ENCODE data around the gene SRR.
"Not testable (repeated sequence)": the region's sequence is repeated elsewhere in the genome, so short reads cannot be mapped to it uniquely, and the experiment has no call there.

Gene SRR

DNA sequence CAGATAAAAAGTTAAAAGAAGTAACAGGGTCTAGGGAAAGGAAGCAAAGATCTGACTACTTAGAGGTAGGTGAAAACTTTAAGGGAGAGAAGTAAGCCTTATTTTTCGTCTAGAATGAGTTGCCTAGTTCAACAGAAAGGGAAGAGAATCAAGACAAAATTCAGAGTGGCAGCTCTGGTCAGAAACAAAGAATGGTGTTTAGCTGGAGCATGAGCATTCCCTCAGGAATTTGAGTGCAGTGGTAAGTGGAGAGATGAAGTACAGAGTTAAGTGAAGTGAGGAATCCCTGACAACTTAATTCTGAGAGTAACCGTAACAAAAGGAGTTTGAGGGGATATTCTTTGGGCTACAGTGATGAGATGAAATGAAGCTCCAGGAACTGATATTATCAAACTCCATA lies 11.7 kb upstream of the SRR start:
- FAIRE-seq, result no peak

DNA sequence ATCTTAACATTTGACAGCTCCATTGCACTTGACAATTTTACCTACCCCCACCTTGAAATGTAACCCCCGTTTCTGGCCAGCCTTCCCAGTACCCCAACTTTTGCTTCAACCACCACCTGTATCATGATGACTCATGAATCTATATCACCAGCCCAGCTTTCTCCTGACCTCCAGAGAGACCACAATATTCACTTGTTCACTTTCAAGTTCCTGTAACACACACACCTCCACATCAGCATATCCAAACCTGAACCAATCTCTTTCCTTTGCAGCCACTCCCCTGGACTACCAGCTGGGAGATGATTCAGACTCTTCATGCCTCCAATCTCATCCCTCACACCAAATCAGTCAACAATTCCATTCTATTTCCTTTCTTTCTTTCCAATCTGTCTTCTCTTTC lies 8.2 kb upstream of the SRR start:
- FAIRE-seq, result no peak

DNA sequence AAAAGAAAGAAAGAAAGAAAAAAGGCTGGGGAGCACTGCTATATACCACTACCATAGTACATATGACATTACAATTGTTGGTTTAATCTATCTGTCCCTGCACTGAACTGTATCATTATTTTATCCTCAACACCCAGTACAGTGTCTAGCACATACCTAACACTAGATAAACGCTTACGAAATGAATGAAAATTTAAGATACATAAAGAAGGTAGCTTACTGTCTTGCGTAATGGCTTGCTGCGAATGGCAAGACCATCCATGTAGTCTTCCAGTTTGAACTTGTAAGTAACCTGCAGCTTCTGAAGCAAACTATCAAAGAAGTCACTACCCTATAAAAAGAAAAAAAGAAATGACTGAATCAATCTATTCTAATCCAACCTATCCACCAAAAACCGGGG lies 6.7 kb upstream of the SRR start:
- no peak for FAIRE-seq

DNA sequence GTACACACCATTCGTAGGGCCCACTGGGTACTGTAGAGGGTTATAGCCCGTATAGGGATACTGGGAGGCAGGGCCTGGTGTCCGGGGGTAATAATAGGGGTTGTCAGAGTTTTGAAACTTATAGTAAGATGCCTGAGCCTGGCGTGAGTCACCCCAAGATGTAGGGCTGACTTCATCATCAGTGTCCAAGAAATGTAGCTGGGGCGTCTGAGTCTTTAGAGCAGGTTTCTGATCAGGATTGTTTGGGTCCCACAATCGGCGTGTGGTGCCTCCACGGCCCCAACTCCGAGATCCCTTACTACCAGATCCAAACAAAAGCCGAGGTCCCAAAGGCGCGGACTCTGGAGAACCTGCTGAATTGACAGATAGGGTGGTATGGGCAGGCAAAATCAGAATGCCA lies 4.6 kb upstream of the SRR start:
- FAIRE-seq, result no peak

DNA sequence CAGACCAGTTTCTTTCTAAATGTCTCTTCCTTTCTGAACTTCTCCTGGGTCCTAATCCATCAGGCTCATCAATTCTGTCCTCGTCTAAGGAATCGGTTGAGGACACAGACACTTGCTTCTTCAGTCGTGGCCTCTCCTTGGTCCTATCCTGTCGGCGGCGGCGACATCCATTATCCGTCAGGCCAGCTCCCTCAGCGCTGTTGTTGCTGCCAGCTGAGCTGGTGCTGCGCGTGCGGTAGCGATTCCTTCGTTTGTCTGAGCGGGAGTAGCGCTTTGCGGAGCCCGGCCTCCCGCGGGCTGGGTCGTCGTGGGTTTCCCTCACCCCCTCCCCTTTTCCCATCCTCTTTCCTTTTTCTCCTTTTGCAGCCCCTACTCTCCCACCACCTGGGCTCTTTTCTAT lies 4.0 kb upstream of the SRR start:
- FAIRE-seq, result no peak

DNA sequence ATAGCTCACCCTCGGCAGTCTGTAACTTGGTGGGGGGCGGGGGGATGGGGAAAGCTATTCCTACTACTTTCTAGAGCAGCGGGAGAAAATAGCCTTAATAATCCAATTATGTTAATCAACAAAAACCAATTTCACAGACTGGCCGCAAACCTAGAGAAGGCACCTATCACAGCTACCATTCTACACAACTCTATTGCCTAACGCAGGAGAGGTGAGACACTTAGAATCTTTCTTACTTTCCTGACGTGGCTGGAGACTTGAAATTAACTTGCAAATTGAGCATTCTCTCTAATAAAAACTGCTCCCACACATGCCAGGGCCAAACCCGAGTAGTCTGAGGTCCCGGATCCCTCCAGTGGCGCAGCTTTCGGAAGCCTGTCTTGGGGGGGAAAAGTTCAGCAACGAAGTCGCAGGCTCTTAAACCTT lies 959 bp upstream of the SRR start:
- no peak for FAIRE-seq

DNA sequence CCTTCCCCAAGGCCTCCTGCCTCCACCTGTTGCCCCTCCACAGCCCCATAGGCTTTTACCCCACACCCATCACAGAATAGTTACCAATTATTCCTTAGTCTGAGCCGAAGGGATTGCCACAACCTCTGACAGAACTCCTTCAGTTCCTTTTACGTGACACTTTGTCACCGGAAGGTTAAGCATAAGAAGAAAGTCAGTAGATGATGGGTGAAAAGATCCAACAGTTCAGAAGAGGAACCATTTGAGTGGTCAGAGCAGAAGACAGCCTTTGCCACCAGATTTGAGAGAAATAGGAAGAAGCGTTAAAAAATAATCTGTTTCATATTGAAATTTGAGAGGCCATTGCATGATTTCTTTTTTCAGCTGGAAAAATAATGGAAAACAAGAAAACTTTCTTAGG lies 1.2 kb downstream of the SRR start:
- no peak for FAIRE-seq

DNA sequence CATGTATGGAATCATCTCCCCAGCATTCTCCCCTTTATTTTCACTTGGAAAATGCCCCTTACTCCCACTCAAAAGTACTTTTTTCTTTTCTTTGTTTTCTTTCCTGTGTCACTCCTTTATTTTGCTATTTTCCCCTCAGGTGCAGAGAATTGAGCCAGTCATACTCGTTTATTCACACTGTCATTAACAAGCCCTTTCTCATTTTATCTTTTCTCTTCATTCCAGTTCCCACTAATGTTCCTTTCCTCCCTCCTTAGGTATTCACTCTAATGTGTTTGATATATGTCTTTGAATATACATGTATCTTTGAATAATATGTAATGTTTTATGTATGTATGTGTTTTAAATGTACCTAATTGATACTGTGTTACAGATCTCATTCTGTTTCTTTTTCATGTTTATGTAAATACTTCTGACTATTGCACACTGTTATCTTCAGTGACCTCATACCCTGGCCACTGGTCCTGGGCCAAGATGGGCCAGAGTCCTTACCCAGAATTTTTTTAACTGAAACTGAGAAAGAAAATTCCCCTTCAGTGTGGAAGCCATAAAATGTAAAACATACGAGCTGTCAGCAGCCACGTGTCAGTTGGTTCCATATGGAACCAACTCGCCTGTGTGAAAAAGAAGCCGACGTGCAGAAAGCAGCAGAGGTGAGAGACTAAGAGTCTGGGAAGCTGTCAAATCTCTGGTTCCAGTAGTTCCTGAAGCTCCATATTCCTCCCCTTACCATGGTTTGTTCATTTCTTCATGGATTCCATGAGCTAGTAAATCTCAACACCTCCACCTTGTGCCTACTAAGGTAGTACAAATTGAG lies 5.8 kb downstream of the SRR start:
- no peak for FAIRE-seq

DNA sequence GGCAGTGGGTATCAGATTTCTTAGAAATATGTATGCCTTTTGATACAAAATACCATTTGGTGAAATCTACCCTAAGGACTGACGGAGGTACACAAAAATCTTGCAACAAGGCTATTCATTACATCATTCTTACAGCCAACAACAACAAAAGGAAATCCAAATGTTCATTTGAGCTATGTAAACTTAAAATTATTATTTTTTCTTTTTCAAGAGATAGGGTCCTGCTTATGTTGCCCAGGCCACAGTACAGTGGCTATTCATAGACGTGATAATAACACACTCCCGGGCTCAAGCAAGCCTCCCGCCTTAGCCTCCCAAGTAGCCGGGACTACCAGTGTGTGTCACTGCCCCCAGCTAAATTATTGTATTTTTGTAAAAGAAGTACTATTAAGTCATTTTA lies 9.0 kb downstream of the SRR start:
- no peak for FAIRE-seq

DNA sequence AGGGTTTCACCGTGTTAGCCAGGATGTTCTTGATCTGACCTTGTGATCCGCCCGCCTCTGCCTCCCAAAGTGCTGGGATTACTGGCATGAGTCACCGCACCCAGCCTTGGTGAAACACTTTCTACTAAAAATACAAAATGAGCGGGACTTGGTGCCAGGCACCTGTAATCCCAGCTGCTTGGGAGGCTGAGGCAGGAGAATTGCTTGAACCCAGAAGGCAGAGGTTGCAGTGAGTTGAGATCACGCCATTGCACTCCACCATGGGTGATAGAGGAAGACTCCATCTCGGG lies 13.1 kb downstream of the SRR start:
- not testable (repeated sequence) for FAIRE-seq

DNA sequence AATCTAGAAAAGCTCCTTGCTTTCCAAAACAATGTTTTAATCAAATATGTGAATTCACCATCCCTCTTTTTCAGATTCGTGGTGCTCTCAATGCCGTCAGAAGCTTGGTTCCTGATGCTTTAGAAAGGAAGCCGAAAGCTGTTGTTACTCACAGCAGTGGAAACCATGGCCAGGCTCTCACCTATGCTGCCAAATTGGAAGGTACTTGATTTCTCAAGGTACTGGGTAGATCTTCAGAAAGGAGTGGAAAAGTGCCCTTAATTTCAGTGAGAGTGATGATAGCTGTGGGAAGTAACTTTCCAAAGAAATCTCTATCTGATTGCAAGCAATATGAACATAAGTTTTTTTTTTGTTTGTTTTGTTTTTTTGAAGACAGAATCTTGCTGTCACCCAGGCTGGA lies 14.0 kb downstream of the SRR start:
- FAIRE-seq, result no peak

DNA sequence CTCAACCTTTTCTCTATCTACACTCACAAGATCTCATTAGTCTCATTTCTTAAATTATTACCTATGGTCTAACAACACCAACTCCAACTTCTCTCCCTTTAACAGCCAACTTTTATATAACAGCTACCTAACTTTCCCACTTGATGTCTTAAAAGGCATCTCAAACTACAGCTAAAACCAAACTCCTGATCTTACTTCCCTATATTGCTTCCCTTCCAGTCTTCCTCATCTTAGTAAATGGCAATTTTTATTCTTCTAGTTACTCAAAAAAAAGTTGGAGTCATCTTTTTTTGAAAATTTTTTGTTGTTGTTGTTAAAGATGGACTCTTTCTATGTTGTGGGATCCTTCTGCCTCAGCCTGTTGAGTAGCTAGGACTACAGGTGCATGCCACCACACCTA lies 15.3 kb downstream of the SRR start:
- no peak for FAIRE-seq

DNA sequence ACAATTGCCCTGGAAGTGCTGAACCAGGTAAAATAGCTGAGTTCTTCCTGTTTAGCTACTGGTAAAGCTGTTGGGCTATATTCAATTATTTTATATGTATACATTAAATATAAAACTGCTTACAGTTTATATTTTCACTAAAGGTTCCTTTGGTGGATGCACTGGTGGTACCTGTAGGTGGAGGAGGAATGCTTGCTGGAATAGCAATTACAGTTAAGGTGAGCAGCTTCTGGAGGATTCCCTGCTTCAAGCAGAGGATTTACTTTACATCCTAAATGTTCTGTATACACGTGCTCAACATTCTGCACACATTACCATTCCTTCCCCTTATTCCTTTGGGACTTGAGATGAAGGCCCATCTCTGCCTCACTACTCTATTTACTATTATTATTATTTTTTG lies 17.6 kb downstream of the SRR start:
- FAIRE-seq, result no peak

DNA sequence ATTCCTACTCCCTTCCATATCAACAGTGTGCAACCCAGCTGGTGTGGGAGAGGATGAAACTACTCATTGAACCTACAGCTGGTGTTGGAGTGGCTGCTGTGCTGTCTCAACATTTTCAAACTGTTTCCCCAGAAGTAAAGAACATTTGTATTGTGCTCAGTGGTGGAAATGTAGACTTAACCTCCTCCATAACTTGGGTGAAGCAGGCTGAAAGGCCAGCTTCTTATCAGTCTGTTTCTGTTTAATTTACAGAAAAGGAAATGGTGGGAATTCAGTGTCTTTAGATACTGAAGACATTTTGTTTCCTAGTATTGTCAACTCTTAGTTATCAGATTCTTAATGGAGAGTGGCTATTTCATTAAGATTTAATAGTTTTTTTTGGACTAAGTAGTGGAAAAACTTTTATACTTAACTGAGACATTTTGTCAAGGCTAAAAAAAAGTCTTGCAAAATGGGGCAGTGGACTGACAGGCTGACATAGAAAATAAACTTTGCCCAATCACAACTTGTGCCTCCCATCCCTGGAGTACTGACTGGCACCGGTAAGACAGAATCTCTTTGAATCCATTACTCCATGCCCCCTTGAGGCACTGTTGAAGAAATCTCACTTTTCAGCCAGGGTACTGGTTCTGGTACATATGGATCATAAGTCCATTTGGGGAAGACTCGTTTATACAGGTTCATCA lies 20.0 kb downstream of the SRR start:
- FAIRE-seq, result no peak

DNA sequence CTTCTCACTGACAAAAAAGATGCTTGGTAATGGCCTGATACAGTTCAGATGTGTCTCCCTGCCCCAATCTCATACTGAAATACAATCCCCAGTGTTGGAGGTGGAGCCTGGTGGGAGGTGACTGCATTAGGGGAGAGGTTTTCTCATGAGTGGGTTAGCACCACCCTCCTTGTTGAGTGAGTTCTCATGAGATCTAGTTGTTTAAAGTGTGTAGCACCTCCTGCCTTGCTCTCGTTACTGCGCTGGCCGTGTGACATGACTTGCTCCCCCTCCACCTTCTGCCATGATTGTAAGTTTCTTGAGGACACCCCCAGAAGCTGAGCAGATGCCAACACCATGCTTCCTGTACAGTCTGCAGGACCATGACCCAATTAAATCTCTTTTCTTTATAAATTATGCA lies 27.6 kb downstream of the SRR start:
- FAIRE-seq, result no peak

DNA sequence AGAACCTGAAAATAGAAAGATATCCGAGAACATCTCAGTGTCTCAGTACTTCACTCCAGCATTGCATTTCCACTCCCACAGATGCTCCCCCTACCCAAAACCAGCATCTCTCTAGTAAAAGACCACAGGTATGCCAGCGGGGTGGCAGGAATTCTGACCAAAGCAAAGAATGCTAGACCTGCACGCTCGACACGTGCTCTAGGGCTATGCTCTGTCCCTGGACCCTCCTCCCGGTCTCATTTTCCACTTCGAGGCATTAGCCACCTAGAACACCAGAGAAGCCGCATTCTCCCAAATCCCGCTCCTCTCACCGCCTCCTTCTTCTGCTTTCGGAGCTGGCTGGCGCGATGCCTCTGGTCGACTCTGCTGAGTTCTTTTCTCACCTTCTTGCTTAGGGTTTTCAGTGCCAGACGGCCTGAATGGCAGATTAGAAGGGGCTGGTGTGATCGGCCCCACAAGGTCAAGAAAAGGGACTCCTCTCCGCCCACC lies 32.0 kb downstream of the SRR start:
- FAIRE-seq, result no peak

DNA sequence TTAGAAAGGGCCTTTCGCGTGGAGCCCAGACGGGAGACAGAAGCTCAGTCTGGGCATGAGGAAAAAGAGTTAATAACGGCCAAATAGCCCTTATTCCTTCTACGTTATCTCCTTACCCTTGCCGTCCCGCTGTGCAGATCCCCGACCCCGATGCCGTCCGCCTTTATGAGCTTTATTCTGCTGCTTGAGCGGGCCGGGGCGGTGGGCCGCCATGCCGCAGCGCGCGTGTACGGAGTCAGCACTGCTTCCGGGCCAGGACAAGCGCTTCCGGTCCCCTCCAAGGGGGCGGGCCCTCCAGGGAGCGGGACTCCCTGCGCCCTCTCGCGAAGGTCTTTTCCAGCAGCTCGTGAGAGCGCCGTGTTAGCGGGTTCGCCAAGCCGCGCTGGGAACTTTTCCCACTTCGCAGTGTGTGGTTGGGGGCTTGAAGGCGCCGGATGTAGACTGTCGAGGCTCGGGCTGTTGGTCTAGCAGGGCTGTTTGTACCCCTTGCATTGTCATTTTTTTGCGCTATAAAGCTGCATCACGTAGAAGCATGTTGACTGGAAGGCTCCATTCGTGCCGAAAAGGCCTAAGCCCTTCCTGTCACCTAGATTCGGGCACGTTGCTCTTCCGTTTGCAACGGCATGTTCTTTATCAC lies 32.6 kb downstream of the SRR start, which contains the start of gene TSR1:
TSR1 (minus strand) TSS at position 243 of the 637 bp plus-strand sequence; CDS start at position 213, 30 bp downstream.
- FAIRE-seq, result no peak

DNA sequence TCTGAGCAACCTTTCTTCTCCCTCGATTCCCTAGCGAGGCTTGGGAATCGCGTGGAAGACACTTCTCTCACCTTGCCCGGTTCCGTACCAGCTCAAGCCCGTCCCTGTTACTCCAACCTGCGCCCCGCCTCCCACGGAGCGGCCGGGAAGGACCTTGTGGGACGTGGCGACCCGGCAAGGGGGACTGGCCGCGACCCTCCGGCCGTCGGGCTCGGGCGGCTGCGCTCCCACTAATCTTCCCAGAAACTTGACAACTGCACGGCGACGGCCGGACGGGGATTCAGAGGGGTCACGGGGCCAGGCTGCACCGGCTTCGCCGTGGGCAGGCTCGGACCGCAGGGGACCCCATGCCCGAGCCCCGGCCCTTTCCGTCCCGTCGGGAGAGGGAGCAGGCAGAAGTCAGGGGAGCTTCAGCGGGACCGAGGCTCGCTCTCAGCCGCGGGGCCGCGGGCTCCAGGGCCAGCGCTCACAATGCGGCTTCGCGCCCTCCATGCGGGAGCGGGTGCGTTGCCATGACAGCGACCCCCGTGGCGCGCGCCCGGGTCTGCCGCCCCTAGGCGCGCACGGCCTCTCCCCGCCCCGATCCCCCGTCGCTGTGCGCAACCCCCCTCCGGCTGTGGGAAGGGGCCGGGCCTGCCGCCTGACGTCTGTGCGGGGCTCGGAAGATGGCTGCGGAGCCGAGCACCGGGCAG lies 33.2 kb downstream of the SRR start, which contains the start of gene SGSM2:
SGSM2 (plus strand) TSS at position 650 of the 692 bp plus-strand sequence. CDS start 188 bp downstream, outside the sequence.
- FAIRE-seq, result no peak

DNA sequence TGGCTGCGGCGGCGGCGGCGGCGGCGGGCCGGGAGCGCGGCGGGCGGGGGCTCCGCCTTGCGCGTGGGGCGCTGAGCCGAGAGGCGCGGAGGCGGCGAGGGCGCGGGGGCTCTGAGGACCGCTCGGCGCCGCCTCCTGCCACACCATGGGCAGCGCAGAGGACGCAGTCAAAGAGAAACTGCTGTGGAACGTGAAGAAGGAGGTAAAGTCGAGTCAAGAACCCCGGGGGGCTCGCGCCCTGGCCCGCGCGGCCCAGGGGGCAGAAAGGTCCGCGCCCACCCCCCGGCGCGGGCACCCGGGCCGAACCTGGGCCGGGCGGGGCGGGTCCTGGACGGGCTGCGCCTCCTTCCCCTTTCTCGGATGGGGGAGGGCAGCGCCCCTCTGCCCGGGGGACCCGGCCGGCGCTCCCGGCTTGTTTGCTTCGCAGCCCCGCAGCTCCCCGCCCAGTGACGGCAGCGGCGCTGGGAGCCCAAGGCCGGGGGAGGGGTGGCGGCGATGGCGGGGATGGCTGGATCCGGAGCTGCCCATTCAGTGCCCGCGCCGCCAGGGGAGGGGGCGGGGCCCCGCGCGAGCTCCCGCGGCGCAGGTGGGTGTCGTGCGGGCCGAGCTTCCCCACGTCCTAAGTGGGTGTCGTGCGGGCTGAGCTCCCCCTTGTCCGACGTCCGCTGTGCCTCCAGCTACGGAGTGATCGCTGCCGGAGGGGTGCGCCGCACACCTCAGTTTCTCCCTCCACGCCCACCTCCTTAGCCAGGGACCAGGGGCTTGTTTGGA lies 34.0 kb downstream of the SRR start:
- FAIRE-seq, result no peak

DNA sequence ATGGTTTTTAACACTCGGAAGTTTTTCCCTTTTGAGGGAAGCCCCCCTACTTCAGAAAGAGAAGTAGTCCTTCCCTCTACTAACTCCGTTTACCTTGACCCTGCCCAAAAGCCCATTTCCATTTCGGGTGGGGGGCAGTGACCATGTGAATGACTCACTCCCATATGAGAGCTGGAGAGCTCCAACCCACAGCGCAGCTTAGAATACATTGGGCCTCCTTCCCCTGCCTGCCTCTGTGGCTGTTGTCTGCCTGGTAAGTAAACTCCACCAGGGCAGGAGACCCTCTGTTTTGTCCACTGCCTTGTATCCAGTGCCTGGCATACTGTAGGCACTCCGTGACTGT lies 34.5 kb downstream of the SRR start:
- no peak for FAIRE-seq

DNA sequence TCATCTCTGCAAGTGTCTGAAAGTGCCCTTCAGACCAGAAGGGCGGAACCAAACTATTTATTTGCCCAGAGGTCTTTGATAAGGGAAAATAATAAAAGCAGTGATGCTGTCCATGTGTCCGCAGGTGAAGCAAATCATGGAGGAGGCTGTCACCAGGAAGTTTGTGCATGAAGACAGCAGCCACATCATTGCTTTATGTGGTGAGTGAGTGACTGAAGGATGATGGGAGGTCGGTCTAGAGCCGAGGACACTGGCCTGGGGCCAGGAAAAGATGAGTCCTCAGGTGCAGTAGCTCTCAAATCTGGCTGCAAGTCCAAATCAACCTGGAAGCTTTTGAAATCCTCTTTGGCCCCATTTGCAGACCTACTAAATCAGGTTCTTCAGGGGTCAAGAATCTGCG lies 39.7 kb downstream of the SRR start:
- FAIRE-seq, result no peak

DNA sequence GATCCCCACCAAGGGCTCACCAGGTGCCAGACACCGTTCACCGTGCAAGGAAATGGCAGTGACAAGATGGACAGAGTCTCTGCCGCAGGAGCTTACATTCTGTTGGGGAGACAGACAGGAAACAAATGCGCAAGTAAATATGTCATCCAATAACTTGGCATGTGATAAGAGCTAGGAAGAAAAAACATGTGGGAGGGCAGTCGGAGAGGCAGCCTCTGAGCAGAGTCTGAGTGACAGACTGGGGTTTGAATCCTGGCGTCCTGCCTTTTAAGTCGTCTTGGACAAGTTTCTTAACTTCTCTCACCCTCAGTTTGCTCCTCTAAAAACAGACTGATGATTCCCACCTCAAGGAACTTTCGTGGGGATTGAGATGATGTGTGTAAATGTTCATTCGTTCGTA lies 40.8 kb downstream of the SRR start:
- no peak for FAIRE-seq

DNA sequence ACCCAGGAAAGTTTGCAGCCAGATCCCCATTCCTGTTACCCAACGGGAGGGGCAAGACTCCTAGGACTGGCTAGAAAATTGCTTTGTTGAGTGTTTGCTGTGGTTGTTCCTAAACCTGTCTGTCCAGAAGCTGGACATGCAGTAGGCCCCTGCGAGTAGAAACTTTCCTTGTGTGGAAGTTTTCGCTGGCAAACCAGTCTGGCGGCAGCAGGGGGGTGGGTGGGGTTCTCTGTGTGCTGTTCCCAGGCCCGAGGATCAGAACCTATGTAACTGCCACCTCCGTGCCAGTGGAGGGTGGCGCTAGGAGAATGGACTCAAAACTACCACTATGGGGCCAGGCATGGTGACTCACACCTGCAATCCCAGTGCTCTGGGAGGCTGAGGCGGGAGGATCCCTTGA lies 42.7 kb downstream of the SRR start:
- FAIRE-seq, result no peak

Measured in islet of Langerhans (tissue), 1 donor.